Activated CD8-positive, alpha-beta memory T cell treated with anti-CD3 and anti-CD28 coated beads, Interleukin-2, amount 50 U/mL, for 48 hours (primary cell): Measurements from ENCODE around the gene ASIP.

Experiments used
- DNase-seq: peaks from one replicate; pipeline ENCODE4 v3.0.0-alpha.2; 2020

ASIP gene

GRCh38 chr20:34312544-34313217, 71.5 kb downstream of the ASIP start:
- peak; percentile 91 for DNase-seq

DNA sequence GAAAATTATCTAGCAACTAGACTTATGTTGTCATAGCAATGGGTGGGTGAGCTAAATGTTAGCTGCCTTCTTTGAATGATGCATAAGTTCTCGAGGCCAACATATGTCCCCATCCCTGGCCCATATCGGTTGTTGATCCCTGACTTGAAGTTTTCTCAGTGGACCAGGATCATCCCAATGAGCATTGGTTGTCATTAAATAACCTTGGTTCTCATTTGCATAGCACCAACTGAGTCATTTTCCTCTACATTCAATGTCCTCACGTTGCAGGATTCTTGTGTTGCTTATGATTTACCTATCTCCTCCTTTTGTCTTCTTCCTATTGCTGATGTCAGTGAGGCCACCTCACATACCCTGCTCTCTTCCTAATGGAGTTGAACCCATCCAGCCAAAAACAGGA, 74.0 kb downstream of the ASIP start:
- no peak for DNase-seq

DNA sequence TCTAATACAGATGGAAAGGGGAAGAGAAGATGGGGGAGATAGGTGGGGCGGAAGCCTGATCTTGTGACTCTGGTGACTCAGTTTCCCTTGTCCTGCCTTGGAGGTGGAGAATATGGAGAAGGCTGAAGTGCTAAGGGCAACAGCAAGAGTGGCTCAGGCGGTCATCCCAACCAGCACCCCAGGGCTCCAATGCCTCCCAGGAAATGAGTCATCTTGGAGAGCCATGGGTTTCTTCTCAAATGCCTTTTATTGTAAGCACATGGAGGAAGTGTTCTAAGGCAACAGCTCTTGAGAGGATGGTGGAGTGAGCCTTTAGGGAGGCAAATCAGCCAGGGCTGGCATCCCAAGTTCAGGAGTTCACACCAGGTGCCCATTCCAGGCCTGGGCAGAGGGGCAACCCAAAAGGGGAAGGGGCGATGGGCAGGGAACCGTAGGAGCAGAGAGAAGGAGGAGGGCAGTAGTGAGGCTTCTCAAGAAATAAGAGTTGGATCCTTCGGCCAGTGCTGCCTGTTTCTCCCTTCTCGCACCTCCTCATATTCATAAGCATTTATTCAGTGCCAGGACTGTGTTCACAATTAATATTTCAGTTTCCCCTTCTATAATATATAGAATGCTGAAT, 75.1 kb downstream of the ASIP start:
- no peak for DNase-seq
